H4 (cell line): ENCODE data around the gene PSMC1. TPM values are rescaled to one million over a fixed set of nuclear protein-coding genes. Genes with fewer than 3 reads are reported as not detected.

Source experiments
- DNase-seq: peaks from one replicate; pipeline ENCODE4 v3.0.0-alpha.2; 2015; ENCODE audit warnings: low spot score
- total RNA-seq: library from RNA; depleted of rRNA; stranded (reverse); fragments of >200 nt; shearing (Covaris generic); gene quantifications from 2 replicates; pipeline ENCODE4 v1.2.3, GENCODE V29; 2014

Gene PSMC1
- total RNA-seq, 1 experiment from 2014 or later = 362 TPM

GRCh38 chr14:90276646-90277367, 20.5 kb downstream of the PSMC1 start:
- no peak for DNase-seq

DNA sequence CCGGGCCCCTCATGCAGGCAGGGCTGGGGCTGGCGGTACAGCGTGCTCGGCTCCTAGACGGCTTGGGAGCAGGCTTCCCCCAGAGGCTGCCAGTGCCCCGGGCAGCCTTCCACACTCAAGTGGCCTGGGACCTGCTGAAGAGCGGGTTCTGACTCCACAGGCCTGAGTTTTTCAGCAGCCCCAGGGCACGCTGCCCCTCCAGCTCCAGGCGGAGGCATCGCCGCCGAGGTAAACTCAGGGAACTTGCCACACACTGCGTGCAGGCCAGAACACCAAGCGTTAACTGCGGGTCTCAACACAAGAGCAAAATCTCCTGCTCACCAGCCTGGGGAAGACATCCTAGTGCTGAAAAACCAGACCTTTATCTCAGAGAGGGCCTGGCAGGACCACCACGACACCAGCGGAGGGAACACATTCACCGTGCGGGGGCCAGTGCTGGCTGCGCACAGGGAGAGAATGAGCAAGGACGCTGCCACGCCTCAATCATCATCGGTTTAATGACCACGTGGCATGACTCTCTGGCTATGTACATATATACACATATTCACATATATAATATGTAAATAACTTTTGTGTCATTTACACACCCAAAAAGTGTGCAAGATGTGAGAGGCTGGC, 21.3 kb downstream of the PSMC1 start:
- DNase-seq = no peak

- DNase-seq = no peak
Observed at GRCh38 chr14:90278199-90279175, 22.1 kb downstream of the PSMC1 start.

- DNase-seq = no peak
Observed at GRCh38 chr14:90280096-90280495, 23.7 kb downstream of the PSMC1 start.

DNA sequence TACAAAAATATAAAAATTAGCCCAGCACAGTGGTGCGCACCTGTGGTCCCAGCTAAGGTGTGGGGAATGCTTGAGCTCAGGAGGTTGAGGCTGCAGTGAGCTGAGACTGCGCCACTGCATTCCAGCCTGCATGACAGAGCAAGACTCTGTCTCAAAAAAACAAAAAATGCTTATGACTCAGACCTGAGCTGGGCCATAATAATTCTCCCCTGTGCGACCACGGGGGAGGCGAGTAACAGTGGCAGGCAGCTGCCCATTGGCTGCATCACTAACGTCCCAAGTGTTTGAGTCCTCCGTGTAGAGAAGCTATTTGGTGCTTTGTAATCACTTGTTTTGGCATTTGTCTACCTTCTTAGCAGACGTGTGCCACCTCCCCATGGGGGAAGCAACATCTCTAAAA, 24.9 kb downstream of the PSMC1 start:
- peak; percentile 67 for DNase-seq

DNA sequence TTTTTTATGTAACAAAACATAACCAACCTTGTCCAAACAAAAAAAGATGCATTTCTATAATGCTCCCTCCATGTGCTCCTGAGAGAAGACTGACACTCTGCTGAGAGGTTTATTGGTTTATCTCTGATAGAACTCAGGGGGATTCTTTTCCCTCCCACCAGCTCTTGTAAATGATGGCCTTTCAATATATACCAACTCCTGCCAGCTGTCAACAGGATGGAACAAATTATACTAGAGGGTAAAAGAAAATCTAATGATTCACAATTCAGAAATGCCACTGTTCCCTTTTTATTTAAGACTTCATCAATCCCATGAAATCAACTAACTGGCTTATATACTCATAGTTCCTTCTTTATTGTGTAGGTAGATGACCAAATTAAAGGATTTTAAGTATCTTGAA, 25.4 kb downstream of the PSMC1 start:
- DNase-seq = no peak

DNA sequence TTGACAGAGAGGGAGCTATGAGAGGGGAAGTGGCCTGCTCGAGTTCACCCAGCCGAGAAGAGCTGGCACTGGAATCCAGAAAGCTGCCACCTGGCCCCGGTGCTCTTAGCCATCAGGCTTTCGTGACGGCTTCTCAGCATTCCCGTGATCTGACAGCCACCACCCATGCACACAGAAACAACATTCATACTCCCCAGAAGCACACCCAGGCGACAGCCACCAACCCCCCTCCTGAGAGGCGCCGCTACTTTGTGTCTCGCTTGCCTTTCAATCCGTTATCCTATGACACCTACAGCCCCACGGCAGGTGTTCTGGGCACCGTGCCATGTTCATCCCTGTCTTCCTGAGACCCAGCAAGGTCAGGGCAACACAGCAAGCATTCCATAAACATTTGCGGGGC, 31.4 kb downstream of the PSMC1 start:
- no peak for DNase-seq

- DNase-seq = no peak
Observed at GRCh38 chr14:90288651-90289355, 32.5 kb downstream of the PSMC1 start.

DNA sequence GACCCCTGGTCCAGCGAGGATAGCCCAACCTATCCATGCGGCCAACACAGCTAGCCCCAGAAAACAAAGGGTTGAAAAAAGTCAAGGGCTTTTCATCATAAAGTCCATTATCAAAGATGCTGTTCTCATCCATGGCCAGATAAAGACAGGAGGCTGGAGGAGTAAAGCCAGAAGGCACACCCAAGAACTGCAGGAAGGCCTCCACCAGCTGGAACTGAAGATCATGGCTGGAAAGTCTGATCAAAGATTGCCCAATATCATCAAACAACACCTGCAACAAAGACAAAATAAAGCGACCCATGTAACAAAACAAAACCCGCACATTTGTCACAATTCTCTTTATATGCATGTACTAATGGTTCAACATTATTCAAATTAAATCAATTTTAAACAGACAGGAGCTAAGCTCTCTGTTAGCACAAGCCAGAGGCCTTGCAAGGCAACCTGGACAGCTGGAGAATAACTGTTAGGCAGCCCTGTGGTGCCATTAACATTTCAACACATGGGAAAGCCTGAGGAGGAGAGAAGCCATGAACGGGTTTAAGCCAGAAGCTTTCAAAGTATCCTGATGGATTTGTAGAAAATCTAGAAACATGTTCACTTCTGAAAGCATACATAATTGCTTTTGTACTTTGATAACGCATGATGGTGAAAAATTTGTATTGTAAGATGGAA, 34.1 kb downstream of the PSMC1 start:
- DNase-seq = no peak

GRCh38 chr14:90291699-90292098, 35.3 kb downstream of the PSMC1 start:
- no peak for DNase-seq

GRCh38 chr14:90293766-90294730, 37.7 kb downstream of the PSMC1 start:
- DNase-seq = no peak

DNA sequence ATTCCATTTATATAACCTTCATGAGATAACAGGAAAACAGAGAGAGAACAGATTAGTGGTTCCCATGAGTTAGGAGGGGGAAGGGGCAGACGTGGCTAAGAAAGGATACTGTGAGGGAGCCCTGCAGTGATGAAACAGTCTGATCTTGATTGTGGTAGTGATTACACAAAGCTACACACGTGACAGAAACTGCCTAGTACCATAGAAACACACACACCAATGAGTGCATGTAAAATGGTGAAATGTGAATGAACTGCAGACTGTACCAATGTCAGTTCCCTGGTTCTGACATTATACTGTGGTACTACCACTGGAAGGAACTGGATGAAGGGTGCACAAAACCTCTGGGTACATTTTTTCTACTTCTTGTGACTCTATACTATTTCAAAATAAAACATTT, 38.5 kb downstream of the PSMC1 start:
- no peak for DNase-seq

GRCh38 chr14:90295870-90296516, 39.6 kb downstream of the PSMC1 start:
- no peak for DNase-seq

- no peak for DNase-seq
Observed at GRCh38 chr14:90296641-90297040, 40.3 kb downstream of the PSMC1 start.

GRCh38 chr14:90297876-90298629, 41.7 kb downstream of the PSMC1 start:
- DNase-seq = no peak

- no peak for DNase-seq
Observed at GRCh38 chr14:90299408-90299807, 43.1 kb downstream of the PSMC1 start.

DNA sequence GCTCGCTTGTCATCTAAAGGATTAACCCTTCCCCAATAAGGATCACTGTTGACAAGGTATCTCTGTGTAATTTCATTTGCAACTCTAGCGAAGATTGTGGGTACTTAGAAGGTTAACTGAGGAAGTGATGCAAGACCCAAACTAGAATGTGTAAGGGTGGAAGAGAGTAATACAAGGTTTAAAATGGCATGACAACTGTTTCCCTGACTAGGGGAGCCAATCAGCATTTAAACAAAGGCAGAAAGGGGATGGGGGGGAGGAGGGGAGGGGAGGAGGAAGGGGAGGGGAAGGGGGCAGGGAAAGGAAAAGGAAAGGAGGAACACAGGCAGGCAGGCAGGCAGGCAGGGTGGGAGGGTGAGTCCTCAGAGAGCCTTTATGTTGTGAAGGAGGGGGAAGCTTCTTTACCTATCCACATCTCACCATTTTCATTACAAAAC, 44.3 kb downstream of the PSMC1 start:
- no peak for DNase-seq

DNA sequence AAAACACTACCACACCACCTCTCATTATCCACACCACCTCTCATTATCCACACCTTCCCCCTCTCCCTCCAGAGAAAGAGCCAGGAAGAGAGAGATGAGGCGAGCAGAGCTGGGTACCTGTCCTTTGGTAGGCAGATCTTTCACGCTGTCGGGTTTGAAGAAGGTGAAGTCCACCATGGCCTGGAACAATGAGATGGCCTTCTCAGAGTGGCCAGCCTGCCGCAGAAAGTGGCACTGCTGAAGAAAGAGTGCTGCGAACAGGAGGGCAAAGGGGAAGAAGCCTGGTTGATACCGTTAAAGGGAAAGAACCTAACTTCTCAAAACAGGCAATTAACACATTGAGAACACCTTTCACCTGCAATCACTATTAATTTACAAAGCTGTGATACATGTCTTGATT, 44.8 kb downstream of the PSMC1 start:
- DNase-seq = no peak

GRCh38 chr14:90301668-90302090, 45.3 kb downstream of the PSMC1 start:
- DNase-seq = peak; percentile 33
